ENCODE results near the gene MAN1A2.

DNA sequence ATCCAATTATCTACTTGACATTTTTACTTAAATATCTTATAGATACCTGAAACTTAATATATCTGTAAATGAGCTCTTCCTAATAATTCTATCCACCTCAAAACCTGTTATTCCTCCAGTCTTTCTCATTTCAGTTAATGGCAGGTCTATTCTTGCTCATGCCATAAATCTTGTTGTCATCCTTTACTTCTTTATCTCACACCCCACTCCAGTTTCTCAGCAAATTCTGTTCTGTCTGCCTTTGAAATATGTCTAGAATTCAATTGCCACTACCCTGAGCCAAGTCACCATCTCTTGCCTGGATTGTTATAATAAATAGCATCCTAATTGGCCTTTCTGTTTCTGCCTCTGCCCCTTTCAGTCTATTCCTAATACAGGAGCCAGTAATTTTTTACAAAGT lies 105.8 kb downstream of the MAN1A2 start:
- TF ChIP-seq EZH2 (IDR thresholded peaks at IDR 0.05; ENCODE audit: borderline replicate concordance, low read depth, low read length, severe bottlenecking): no peak
- TF ChIP-seq, protein P1, sequence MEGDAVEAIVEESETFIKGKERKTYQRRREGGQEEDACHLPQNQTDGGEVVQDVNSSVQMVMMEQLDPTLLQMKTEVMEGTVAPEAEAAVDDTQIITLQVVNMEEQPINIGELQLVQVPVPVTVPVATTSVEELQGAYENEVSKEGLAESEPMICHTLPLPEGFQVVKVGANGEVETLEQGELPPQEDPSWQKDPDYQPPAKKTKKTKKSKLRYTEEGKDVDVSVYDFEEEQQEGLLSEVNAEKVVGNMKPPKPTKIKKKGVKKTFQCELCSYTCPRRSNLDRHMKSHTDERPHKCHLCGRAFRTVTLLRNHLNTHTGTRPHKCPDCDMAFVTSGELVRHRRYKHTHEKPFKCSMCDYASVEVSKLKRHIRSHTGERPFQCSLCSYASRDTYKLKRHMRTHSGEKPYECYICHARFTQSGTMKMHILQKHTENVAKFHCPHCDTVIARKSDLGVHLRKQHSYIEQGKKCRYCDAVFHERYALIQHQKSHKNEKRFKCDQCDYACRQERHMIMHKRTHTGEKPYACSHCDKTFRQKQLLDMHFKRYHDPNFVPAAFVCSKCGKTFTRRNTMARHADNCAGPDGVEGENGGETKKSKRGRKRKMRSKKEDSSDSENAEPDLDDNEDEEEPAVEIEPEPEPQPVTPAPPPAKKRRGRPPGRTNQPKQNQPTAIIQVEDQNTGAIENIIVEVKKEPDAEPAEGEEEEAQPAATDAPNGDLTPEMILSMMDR (IDR thresholded peaks at IDR 0.05; ENCODE audit: borderline replicate concordance, extremely low read depth, low read length, poor library complexity, severe bottlenecking): no peak

All from DND-41 (cell line).